BLaER1 (cell line): Measurements from ENCODE around the gene ZCCHC17.
"Not testable (repeated sequence)": the region's sequence is repeated elsewhere in the genome, so short reads cannot be mapped to it uniquely, and the experiment has no call there.

ENCODE experiments used
- H3K27ac ChIP-seq: shearing (Covaris generic); formaldehyde crosslinking; 2 replicates; pipeline ENCODE4 v1.8.1; 2022
- H3K27me3 ChIP-seq: shearing (Covaris generic); formaldehyde crosslinking; 2 replicates; pipeline ENCODE4 v1.8.1; 2022
- H3K36me3 ChIP-seq: shearing (Covaris generic); formaldehyde crosslinking; 2 replicates; pipeline ENCODE4 v1.8.1; 2022
- H3K4me1 ChIP-seq: shearing (Covaris generic); formaldehyde crosslinking; 2 replicates; pipeline ENCODE4 v1.8.1; 2022
- H3K4me2 ChIP-seq: shearing (Covaris generic); formaldehyde crosslinking; 2 replicates; pipeline ENCODE4 v1.8.1; 2022
- H3K4me3 ChIP-seq: shearing (Covaris generic); formaldehyde crosslinking; 2 replicates; pipeline ENCODE4 v1.8.1; 2022
- H3K9ac ChIP-seq: shearing (Covaris generic); formaldehyde crosslinking; 2 replicates; pipeline ENCODE4 v1.8.1; 2022
- H3K9me3 ChIP-seq: shearing (Covaris generic); formaldehyde crosslinking; 2 replicates; pipeline ENCODE4 v1.8.1; 2022
- H4K20me1 ChIP-seq: shearing (Covaris generic); formaldehyde crosslinking; 2 replicates; pipeline ENCODE4 v1.8.1; 2022
- Cebpa-rat ChIP-seq: shearing (Covaris generic); IDR thresholded peaks from 2 replicates; pipeline ENCODE4 v1.8.1; 2022

Gene ZCCHC17

DNA sequence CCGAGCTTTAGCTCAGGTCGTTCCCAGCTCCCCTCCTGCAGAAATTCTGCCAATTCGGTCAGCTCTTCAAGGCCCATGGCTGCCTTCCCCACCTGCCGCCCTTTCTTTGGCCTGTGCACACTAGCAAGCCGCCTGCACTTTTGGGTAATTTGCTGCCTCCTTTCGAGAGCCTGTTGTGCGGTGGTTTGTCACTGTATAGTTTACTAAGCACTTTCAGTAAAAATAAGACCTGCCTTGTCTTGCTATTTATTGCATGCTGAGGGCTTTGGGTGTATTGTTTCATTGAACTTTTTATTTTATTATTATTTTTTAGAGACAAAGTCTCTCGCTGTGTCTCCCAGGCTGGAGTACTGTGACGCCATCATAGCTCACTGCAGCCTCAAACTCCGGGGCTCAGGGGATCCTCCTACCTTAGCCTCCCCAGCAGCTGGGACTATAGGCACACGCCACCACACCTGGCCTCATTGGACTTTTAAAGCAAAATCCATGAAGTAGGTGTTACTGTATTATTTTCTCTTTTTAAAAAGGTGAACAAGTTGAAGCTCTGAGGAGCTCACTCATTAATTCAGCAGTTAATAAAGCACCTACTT, 77.2 kb downstream of the ZCCHC17 start:
- Histone ChIP-seq H3K4me3 (peak overlapping the region; percentile 67; the same call in 1 of the 2 replicates), H3K36me3 (no peaks in the 10 kb centered on the region), H3K27me3 (peaks cover 6% of the 10 kb centered on the region; the same call in 1 of the 2 replicates), H3K4me2 (peak overlapping the region; percentile 99), H3K27ac (no peak overlapping the region), H4K20me1 (no peaks in the 10 kb centered on the region), H3K9ac (peak overlapping the region; percentile 75; the same call in 1 of the 2 replicates), H3K4me1 (peaks cover 22% of the 10 kb centered on the region), H3K9me3 (no peaks in the 10 kb centered on the region)
- no peak for TF ChIP-seq Cebpa-rat

DNA sequence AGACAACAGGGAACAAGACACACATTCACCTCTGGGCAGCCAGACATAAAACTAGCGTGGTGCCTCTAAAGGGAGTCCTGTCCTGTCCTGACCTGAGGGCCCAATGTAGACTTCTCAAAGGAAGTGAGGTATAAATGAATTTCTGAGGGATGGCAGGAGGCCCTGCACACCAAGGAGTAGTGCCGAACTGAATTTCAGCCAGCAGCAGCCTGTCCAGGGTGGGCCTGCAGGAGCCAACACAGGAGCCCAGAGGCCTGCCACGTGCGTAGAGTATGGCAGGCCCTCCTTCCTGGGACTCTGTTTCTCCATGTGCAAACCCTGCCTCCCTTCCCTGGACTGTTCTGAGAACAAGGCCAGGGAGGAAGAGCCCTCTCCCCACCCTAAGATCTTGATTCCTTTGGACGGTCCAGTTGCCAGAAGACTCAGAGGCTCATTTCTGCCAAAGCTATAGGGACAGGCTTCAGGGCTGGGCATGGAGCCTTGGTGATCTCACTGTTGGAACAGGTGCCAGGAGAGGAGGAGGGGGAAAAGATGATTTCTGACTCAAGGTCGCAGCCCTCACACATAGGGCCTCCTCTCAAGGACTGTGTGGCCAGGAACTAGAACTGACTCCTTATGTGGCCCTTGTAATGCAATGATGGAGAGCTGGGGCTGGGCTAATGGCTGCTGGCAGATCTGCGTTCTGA, 77.8 kb downstream of the ZCCHC17 start:
- Histone ChIP-seq H3K4me1 (peaks cover 22% of the 10 kb centered on the region), H4K20me1 (no peaks in the 10 kb centered on the region), H3K4me3 (no peak overlapping the region), H3K27me3 (peaks cover 6% of the 10 kb centered on the region; the same call in 1 of the 2 replicates), H3K27ac (no peak overlapping the region), H3K36me3 (no peaks in the 10 kb centered on the region), H3K4me2 (no peak overlapping the region), H3K9ac (no peak overlapping the region), H3K9me3 (no peaks in the 10 kb centered on the region)
- TF ChIP-seq Cebpa-rat: no peak

DNA sequence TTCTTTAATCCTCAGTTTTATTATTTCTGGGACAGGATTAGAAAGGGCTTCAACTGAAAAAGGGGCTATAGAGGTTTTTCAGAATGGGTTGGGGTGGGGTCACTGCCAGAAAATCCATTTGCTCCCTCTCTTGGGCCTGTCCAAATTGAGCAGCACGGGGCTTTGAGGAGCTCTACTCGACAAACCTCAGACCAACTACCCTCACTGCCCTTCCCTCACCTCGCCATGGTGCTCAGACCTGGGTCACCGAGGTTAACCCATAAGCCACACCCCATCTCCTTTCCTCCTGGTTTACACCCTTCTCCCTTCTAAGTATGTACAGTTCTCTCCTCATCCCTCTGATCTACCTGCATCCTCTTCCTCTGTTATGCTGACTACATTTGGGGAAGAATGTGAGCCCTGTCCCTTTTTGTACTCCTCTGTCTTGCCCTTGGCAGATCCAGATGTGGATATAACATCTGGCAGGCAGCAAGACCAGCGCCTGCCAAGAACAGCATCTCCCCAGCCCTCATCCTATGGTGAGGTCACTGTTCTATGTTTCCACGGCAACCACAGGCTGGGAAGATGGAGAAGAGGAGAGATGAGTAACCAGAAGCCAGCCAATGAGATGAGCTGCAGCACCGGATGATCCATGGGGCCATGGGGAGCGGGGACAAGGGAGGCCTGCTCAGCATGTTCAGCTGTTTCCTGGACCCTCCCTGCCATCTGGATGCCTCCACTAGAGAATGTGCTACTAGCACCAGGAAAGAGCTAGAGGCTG, 79.7 kb downstream of the ZCCHC17 start:
- Histone ChIP-seq H3K36me3 (no peaks in the 10 kb centered on the region), H3K4me3 (no peak overlapping the region), H3K27ac (no peak overlapping the region), H3K4me1 (peaks cover 22% of the 10 kb centered on the region), H3K4me2 (no peak overlapping the region), H3K9ac (no peak overlapping the region), H4K20me1 (no peaks in the 10 kb centered on the region), H3K27me3 (peaks cover 6% of the 10 kb centered on the region; the same call in 1 of the 2 replicates), H3K9me3 (no peaks in the 10 kb centered on the region)
- TF ChIP-seq Cebpa-rat: no peak

DNA sequence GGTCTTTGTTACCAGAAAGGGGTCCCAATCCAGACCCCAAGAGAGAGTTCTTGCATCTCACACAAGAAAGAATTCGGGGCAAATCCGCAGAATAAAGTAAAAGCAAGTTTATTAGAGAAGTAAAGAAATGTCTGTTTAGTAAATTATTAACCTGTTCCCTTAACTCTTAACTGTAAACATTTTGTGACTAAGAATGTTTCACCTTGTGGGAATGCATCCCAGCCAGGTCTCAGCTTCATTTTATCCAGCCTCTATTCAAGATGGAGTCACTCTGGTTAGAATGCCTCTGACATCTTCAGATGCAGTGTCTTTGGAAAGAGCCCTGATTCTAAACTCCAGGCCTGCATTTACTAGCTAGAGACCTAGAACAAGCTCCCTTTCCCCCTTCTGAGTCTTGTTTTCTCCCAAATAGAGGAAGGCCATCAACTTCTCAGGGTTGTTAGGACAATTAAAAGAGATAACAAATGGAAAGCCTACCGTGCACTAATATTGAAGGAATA, 80.6 kb downstream of the ZCCHC17 start:
- no peaks in the 10 kb centered on the region for H4K20me1 ChIP-seq
- no peaks in the 10 kb centered on the region for H3K9me3 ChIP-seq
- H3K4me1 ChIP-seq: peaks cover 16% of the 10 kb centered on the region
- no peak overlapping the region for H3K4me2 ChIP-seq
- no peaks in the 10 kb centered on the region for H3K36me3 ChIP-seq
- peaks cover 6% of the 10 kb centered on the region; the same call in 1 of the 2 replicates for H3K27me3 ChIP-seq
- no peak overlapping the region for H3K4me3 ChIP-seq
- H3K9ac ChIP-seq: no peak overlapping the region
- H3K27ac ChIP-seq: no peak overlapping the region
- TF ChIP-seq Cebpa-rat: no peak

DNA sequence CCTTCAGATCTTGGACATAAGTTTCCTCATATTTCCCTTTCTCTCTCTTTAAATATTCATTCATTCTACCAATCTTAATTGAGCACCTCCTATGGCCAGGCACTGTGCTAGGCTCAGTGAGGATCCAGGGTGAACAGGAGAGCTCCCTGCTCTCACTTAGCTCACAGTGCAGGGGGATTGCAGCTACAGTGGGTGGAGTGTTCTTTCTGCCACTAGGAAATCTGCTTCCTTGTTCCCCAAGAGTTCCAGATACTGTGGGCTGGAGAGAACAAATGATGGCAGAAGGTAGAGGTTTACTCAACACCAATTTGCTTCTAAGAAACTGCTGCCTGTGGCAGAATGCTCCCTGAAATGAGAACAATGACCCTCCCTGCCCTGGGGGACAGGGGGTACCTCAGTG, 81.2 kb downstream of the ZCCHC17 start:
- Histone ChIP-seq H3K9ac (no peak overlapping the region), H3K4me1 (peaks cover 10% of the 10 kb centered on the region), H3K36me3 (no peaks in the 10 kb centered on the region), H3K9me3 (no peaks in the 10 kb centered on the region), H3K27ac (no peak overlapping the region), H4K20me1 (no peaks in the 10 kb centered on the region), H3K4me2 (no peak overlapping the region), H3K4me3 (no peak overlapping the region), H3K27me3 (peaks cover 2% of the 10 kb centered on the region; the same call in 1 of the 2 replicates)
- no peak for TF ChIP-seq Cebpa-rat

DNA sequence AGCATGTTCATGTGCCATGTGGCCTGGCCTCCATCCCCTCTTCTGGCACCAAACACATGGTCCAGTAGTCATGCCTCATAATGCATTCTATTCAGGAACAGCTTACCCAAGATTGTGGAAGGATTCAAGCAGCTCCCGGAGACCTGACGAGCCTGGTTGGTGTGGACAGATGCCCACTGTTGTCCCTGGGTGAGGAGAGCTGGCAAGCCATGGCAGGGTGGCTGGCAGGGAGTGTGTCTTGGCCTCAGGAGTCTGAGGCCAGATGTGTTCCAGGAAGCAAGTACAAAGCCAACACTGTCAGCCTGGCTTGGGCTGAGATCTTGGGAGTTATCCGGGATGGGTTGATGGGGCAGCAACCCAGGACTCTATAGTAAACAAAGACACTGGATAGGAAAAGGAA, 83.3 kb downstream of the ZCCHC17 start:
- H3K4me1 ChIP-seq: no peaks in the 10 kb centered on the region
- no peak overlapping the region for H3K4me2 ChIP-seq
- no peaks in the 10 kb centered on the region for H3K9me3 ChIP-seq
- H3K9ac ChIP-seq: no peak overlapping the region
- no peak for TF ChIP-seq Cebpa-rat
- H3K27ac ChIP-seq: no peak overlapping the region
- H4K20me1 ChIP-seq: no peaks in the 10 kb centered on the region
- H3K4me3 ChIP-seq: no peak overlapping the region
- no peaks in the 10 kb centered on the region for H3K27me3 ChIP-seq
- no peaks in the 10 kb centered on the region for H3K36me3 ChIP-seq

DNA sequence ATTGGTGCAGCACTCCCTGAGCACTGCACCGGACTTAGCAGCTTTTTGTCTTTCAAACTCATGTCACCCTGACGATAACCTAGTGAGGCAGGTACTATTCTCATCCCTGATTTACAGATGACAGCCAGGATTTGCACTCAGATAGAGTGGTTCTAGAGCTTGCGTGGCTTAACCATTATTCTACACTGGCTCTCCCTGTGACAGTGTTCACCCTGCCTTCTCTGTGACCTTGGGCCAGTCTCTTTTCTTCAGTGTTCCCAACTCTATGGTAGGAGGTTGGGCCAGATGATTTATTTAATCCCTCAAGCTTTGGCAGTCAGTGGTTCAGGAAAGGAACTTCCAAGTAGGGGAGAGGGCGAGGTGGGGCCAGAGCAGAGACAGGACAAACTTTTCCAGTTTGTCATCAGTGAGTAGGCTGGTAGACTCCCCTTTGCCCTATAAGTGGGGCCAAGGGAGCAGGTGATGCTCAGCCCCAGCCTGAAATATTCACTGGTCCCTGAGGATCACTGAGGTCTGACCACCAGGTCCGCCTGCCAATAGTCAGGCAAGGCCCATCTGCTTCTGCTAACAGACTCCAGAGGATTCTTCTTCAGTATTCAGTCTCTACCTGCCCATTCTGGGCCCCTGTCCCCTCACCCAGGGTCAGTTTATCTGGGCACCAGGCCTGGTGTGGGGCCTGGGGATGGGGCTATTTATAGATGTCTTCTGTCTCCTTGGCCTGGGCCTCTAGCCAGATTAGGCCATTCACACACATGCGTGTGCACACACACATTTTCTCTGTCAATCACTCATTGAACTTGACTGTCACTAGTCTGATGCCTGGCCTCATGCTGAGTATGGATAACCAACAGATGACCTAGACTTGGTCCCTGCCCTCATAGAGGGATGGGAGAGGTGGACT, 84.8 kb downstream of the ZCCHC17 start:
- H3K9me3 ChIP-seq: no peaks in the 10 kb centered on the region
- TF ChIP-seq Cebpa-rat: no peak
- H3K9ac ChIP-seq: no peak overlapping the region
- H3K27me3 ChIP-seq: no peaks in the 10 kb centered on the region
- no peaks in the 10 kb centered on the region for H3K4me1 ChIP-seq
- no peak overlapping the region for H3K4me2 ChIP-seq
- no peaks in the 10 kb centered on the region for H4K20me1 ChIP-seq
- no peak overlapping the region for H3K27ac ChIP-seq
- no peaks in the 10 kb centered on the region for H3K36me3 ChIP-seq
- H3K4me3 ChIP-seq: no peak overlapping the region

DNA sequence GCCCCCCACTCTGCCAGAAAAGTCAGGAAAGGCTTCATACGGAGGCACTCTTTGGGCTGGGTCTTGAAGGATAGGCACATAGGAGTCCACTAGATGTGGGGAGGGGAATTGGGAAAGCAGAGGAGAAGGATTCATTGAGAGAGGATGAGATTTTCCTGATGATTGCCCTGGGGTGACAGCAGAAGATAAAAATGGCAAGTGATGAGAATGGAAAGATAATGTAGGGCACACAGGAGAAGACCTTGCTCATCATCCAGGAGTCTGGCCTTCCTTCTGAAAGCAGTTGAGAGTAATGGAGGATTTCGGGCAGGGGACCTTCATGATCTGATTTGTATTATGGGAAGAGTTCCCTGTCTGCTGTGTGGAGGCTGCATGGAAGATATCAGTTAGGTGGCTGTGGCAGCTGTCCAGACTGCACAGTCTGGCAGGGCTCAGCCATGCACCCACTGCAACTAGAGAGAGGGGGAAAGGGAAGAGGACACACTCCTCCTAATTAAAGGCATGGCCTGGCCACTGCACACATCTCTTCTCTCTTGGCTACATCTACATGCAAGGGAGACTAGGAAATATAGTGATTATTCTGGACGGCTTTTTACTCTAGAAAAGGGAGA, 85.7 kb downstream of the ZCCHC17 start:
- H4K20me1 ChIP-seq: no peaks in the 10 kb centered on the region
- H3K27me3 ChIP-seq: no peaks in the 10 kb centered on the region
- no peak overlapping the region for H3K4me2 ChIP-seq
- H3K4me3 ChIP-seq: no peak overlapping the region
- H3K36me3 ChIP-seq: no peaks in the 10 kb centered on the region
- no peaks in the 10 kb centered on the region for H3K9me3 ChIP-seq
- TF ChIP-seq Cebpa-rat: no peak
- H3K27ac ChIP-seq: no peak overlapping the region
- H3K4me1 ChIP-seq: no peaks in the 10 kb centered on the region
- H3K9ac ChIP-seq: no peak overlapping the region

DNA sequence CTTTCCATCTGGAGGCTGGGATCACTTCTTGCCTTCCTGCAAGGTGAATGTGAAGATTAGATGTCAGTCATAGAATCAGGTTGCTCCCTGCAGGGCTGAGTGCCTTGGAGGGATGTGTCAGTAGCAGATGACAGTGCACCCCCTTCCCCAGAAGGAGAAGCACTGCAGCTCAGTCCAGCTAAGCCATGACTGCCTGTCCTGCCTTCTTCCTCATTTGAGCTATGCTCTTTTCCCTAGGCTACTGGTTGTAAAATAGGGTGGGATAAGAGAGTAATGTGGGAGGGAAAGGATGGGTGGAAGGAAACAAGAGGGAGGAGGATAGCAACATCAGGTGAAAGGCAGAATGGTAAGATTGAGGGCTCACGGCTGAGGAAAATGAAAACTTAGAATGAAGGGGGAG, 87.1 kb downstream of the ZCCHC17 start:
- H3K4me3 ChIP-seq: no peak overlapping the region
- no peaks in the 10 kb centered on the region for H4K20me1 ChIP-seq
- TF ChIP-seq Cebpa-rat: no peak
- H3K9me3 ChIP-seq: no peaks in the 10 kb centered on the region
- H3K9ac ChIP-seq: no peak overlapping the region
- H3K36me3 ChIP-seq: no peaks in the 10 kb centered on the region
- no peak overlapping the region for H3K4me2 ChIP-seq
- H3K27ac ChIP-seq: no peak overlapping the region
- no peaks in the 10 kb centered on the region for H3K4me1 ChIP-seq
- H3K27me3 ChIP-seq: no peaks in the 10 kb centered on the region

DNA sequence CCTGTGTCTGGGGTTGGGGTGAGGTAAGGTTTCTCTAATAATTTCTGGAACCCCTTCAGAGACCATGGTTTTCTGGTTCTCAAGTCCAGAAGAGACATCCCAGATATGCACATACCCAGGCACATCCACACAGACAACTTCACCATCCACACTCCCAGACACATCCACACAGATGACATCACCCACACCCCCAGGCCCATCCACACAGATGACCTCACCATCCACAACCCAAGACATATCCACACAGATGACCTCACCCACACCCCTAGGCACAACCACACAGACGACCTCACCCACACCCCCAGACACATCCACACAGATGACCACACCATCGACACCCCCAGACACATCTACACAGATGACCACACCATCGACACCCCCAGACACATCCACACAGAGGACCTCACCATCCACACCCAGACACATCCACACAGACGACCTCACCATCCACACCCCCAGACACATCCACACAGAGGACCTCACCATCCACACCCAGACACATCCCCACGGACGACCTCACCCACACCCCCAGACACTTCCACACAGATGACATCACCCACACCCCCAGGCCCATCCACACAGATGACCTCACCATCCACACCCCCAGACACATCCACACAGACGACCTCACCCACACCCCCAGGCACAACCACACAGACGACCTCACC, 89.9 kb downstream of the ZCCHC17 start:
- not testable (repeated sequence) for H4K20me1 ChIP-seq, H3K9ac ChIP-seq, H3K36me3 ChIP-seq, H3K9me3 ChIP-seq, H3K27ac ChIP-seq, H3K4me3 ChIP-seq, H3K4me2 ChIP-seq, H3K27me3 ChIP-seq, H3K4me1 ChIP-seq
